HepG2 (cell line): ENCODE measurements around the gene DCUN1D3. TPM values are rescaled to one million over a fixed set of nuclear protein-coding genes. Genes with fewer than 3 reads are reported as not detected.
A peak's percentile ranks its signal among the peaks of the same experiment; 100 is the strongest.

Source experiments
- ATAC-seq: fragments of 200-7000 bp; cut with Tn5 transposase; 3 replicates; pipeline ENCODE4 v1.9.1; 2020; ENCODE audit warnings: mild to moderate bottlenecking, moderate library complexity
- BruUV-seq: library from RNA; stranded (reverse); fragments of 400-500 nt; replicated peaks from 2 replicates; lab custom pipeline; 2021; lab: Mats Ljungman, UMichigan
- CTCF ChIA-PET: fragments of 300-600 bp; formaldehyde crosslinking; extraction: SDS; loops from one replicate; lab custom pipeline; 2021; ENCODE audit warnings: low total read pairs, inconsistent platforms, low intra/inter-chr PET ratio; lab: Yijun Ruan, JAX
- POLR2A ChIA-PET: fragments of 350-600 bp; sonication (Branson Sonifier 250); formaldehyde crosslinking; loops from one replicate; lab custom pipeline; 2020; ENCODE audit warnings: antibody characterized with exemption, inconsistent platforms; lab: Yijun Ruan, JAX
- DNase-seq: peaks from one replicate; pipeline ENCODE4 v3.0.0-alpha.2; 2015; ENCODE audit warnings: low spot score
- FAIRE-seq: peaks from 3 replicates; lab custom pipeline; 2011; peaks lifted over from hg19 to GRCh38; lab: Jason Lieb, UNC
- H2AFZ ChIP-seq: one replicate; pipeline ENCODE4 v1.6.1; 2011; ENCODE audit warnings: low read length, inconsistent platforms
- H3K27ac ChIP-seq: fragments of 300-600 bp; 3 replicates; pipeline ENCODE4 v1.8.0; 2011; ENCODE audit warnings: mixed run types, mild to moderate bottlenecking, mixed read lengths, low read length, inconsistent platforms; ENCODE audit not compliant: insufficient read depth; ENCODE audit errors: extremely low read length
- H3K27me3 ChIP-seq, 2 experiments: fragments of 200-600 bp in 1 of 2; 2 replicates in 1 of 2; 3 replicates in 1 of 2; pipeline versions ENCODE4 v1.6.0 to v1.8.0; 2011; ENCODE audit warnings: low read length in 2 of 2, mild to moderate bottlenecking in 2 of 2, moderate library complexity in 2 of 2, inconsistent platforms in 1 of 2; ENCODE audit not compliant: insufficient read depth in 2 of 2, control insufficient read depth in 1 of 2
- H3K36me3 ChIP-seq, 2 experiments: fragments of 200-600 bp in 1 of 2; replicated peaks in 1 of 2; 2 replicates in 1 of 2; 3 replicates in 1 of 2; pipeline versions ENCODE4 v1.5.1 to v1.8.0; 2011; ENCODE audit warnings: low read length in 2 of 2, inconsistent platforms in 1 of 2; ENCODE audit not compliant: insufficient read depth in 2 of 2, control insufficient read depth in 1 of 2
- H3K4me1 ChIP-seq: 2 replicates; pipeline ENCODE4 v1.5.1; 2012; ENCODE audit warnings: low read length, inconsistent platforms; ENCODE audit not compliant: insufficient read depth
- H3K4me2 ChIP-seq: 2 replicates; pipeline ENCODE4 v1.6.0; 2011; ENCODE audit warnings: low read depth, low read length, inconsistent platforms
- H3K4me3 ChIP-seq, 3 experiments: fragments of 200-600 bp in 1 of 3; sonication (generic), shearing (Covaris generic) in 1 of 3; replicated peaks in 1 of 3; 2 replicates each; pipeline ENCODE4 v1.5.1; 2011 to 2016; ENCODE audit warnings: low read length in 3 of 3, inconsistent platforms in 2 of 3, low read depth in 2 of 3, mild to moderate bottlenecking in 2 of 3, control low read depth in 1 of 3, mixed read lengths in 1 of 3; ENCODE audit not compliant: insufficient read depth in 1 of 3
- H3K79me2 ChIP-seq: one replicate; pipeline ENCODE4 v1.6.1; 2011; ENCODE audit warnings: low read length, inconsistent platforms; ENCODE audit not compliant: insufficient read depth
- H3K9ac ChIP-seq: 2 replicates; pipeline ENCODE4 v1.6.0; 2011; ENCODE audit warnings: mild to moderate bottlenecking, low read depth, low read length, inconsistent platforms; ENCODE audit not compliant: insufficient read depth
- H3K9me3 ChIP-seq: 2 replicates; pipeline ENCODE4 v1.5.1; 2012; ENCODE audit warnings: mild to moderate bottlenecking, low read length
- H4K20me1 ChIP-seq: 2 replicates; pipeline ENCODE4 v1.6.0; 2011; ENCODE audit warnings: inconsistent platforms, mild to moderate bottlenecking, low read length, moderate library complexity; ENCODE audit not compliant: insufficient read depth
- BRD4 ChIP-seq: sonication (generic); formaldehyde crosslinking; IDR thresholded peaks from 2 replicates; pipeline ENCODE4 v1.4.0; 2020; ENCODE audit warnings: missing genetic modification reagents
- ELF3 ChIP-seq: IDR thresholded peaks from 2 replicates; pipeline ENCODE4 v1.6.1; 2016; ENCODE audit warnings: missing genetic modification reagents, missing compliant biosample characterization
- HNRNPL ChIP-seq: fragments of 200-400 bp; formaldehyde crosslinking; IDR thresholded peaks from 2 replicates; pipeline ENCODE4 v1.6.1; 2017; ENCODE audit warnings: mild to moderate bottlenecking, low read depth, low read length
- HOXA3 ChIP-seq: sonication (generic); formaldehyde crosslinking; IDR thresholded peaks from 2 replicates; pipeline ENCODE4 v1.5.0; 2020; ENCODE audit warnings: missing genetic modification reagents
- IRX3 ChIP-seq: sonication (generic); formaldehyde crosslinking; IDR thresholded peaks from 2 replicates; pipeline ENCODE4 v1.8.1; 2023; ENCODE audit warnings: mild to moderate bottlenecking, low read depth, missing genetic modification reagents, borderline replicate concordance
- KDM2A ChIP-seq: sonication (generic); formaldehyde crosslinking; IDR thresholded peaks from 2 replicates; pipeline ENCODE4 v1.4.0; 2020; ENCODE audit warnings: low read depth, missing genetic modification reagents, borderline replicate concordance
- KMT2B ChIP-seq: IDR thresholded peaks from 2 replicates; pipeline ENCODE4 v1.6.1; 2016; ENCODE audit warnings: missing genetic modification reagents, missing compliant biosample characterization
- NFAT5 ChIP-seq: sonication (generic); formaldehyde crosslinking; IDR thresholded peaks from 2 replicates; pipeline ENCODE4 v1.4.0; 2020; ENCODE audit warnings: missing genetic modification reagents
- NR2C2 ChIP-seq: sonication (generic); formaldehyde crosslinking; IDR thresholded peaks from 2 replicates; pipeline ENCODE4 v1.4.0; 2020; ENCODE audit warnings: missing genetic modification reagents, mild to moderate bottlenecking, moderate library complexity, borderline replicate concordance
- SAP130 ChIP-seq: IDR thresholded peaks from 2 replicates; pipeline ENCODE4 v1.6.1; 2016; ENCODE audit warnings: low read depth
- YEATS2 ChIP-seq: sonication (generic); formaldehyde crosslinking; IDR thresholded peaks from 2 replicates; pipeline ENCODE4 v1.4.0; 2020; ENCODE audit warnings: missing genetic modification reagents, borderline replicate concordance
- ZBTB38 ChIP-seq: sonication (generic); formaldehyde crosslinking; IDR thresholded peaks from 2 replicates; pipeline ENCODE4 v1.5.1; 2020; ENCODE audit warnings: mild to moderate bottlenecking, missing genetic modification reagents
- ZNF614 ChIP-seq: IDR thresholded peaks from 2 replicates; pipeline ENCODE4 v1.6.1; 2018; ENCODE audit warnings: missing biosample characterization, missing genetic modification reagents, inconsistent platforms, borderline replicate concordance
- ZNF652 ChIP-seq: IDR thresholded peaks from 2 replicates; pipeline ENCODE4 v1.6.1; 2016; ENCODE audit warnings: low read depth, borderline replicate concordance
- WGBS: methylation state at CpG from one replicate; pipeline ENCODE4 v1.1.6; 2017; ENCODE audit warnings: low lambda C conversion rate; 5-methylcytosine and 5-hydroxymethylcytosine counted together
- in situ Hi-C: cut with HindIII; loops from 2 replicates; pipeline ENCODE4 v1.10.0; 2017; ENCODE audit warnings: low pct_unique_long_range_greater_than_20kb; ENCODE audit not compliant: extremely low pct_ligation_motif_present
- intact Hi-C: fragments of 100-400 bp; cut with micrococcal nuclease; formaldehyde crosslinking; loops from one replicate; pipeline ENCODE4 v1.10.0; 2022; ENCODE audit not compliant: unreplicated experiment
- polyA plus RNA-seq, 8 experiments: library from polyadenylated mRNA; depleted of rRNA in 3 of 8; stranded (reverse) in 7 of 8; unstranded in 1 of 8; fragments of >200 nt; fragmentation: Illumina TruSeq in 4 of 8; extraction: Trizol in 4 of 8; gene quantifications; 2 replicates each; pipeline versions ENCODE4 v1.2.1 to v1.2.3, GENCODE V29; 2011 to 2016; ENCODE audit warnings: low read depth in 4 of 8, missing spikeins in 1 of 8, mixed read lengths in 1 of 8; ENCODE audit not compliant: insufficient read depth in 1 of 8
- total RNA-seq, 5 experiments: library from RNA; depleted of rRNA; stranded (reverse); fragments of >200 nt; fragmentation: Illumina TruSeq; extraction: Trizol; gene quantifications; 2 replicates each; pipeline ENCODE4 v1.2.3, GENCODE V29; 2016; ENCODE audit warnings: low read depth in 1 of 5
- TF ChIP-seq, protein P1 (sequence below): sonication (generic); formaldehyde crosslinking; IDR thresholded peaks from 2 replicates; pipeline ENCODE4 v1.9.0; 2022; ENCODE audit warnings: missing genetic modification reagents, mild to moderate bottlenecking, borderline replicate concordance

The DCUN1D3 gene
- total and polyA plus RNA-seq, 2 of the 13 experiments (the other 11 are each of a cell fraction or from before 2014, with no cell fraction given): 5.0 to 19.3 TPM

DNA sequence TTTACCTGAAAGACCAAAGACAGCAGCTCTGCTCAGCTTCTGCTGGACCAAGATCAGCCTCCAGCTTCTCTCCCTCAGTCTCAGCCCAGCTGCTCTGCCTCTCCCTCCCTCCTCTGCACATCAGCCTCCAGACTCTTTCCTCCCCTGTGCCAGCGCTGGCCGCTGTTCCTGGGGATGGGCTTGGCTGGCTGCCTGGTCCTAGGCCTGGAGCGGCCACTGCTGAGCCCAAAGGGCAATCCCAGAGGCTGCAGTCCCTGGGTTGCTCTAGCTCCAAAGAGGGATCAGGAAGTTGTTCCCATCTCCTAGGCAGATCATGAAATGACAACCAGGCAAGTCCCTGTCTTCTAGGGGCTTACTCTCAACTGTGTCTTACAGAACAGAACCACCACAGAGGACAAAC is 31.3 kb downstream of the DCUN1D3 start:
- ChIA-PET POLR2A (interaction anchor here (2.0 kb wide), 1 partner anchor 31 kb away, joined by 8 read pairs; the partner anchor contains the start of genes DCUN1D3 and LYRM1), CTCF (no interaction called here)
- no peak overlapping the region for H3K9ac ChIP-seq
- no TSS peak for BruUV-seq
- ATAC-seq (peak; percentile 99), FAIRE-seq (peak; percentile 39), DNase-seq (peak; percentile 60)
- peaks cover 1 to 22% of the 10 kb centered on the region in 2 experiments; a peak in 4 of 5 replicates for H3K36me3 ChIP-seq
- peaks cover 89% of the 10 kb centered on the region for H3K79me2 ChIP-seq
- H3K4me1 ChIP-seq: peaks cover 65% of the 10 kb centered on the region
- 12% methylated on average over 3 of the region's 3 CpGs for WGBS
- peak overlapping the region; percentile 39; the same call in 1 of the 2 replicates for H3K4me2 ChIP-seq
- in situ Hi-C loops (no loop called here), intact Hi-C loops (loop anchor here (5.0 kb wide), 1 partner anchor 58 kb away; no protein-coding TSS in a partner anchor)
- no peak overlapping the region for H3K27ac ChIP-seq
- no peak overlapping the region for H2AFZ ChIP-seq
- H4K20me1 ChIP-seq: peaks cover 18% of the 10 kb centered on the region; the same call in 1 of the 2 replicates
- no peaks in the 10 kb centered on the region for H3K9me3 ChIP-seq
- H3K27me3 ChIP-seq: no peaks in the 10 kb centered on the region
- H3K4me3 ChIP-seq: no peak overlapping the region
- TF ChIP-seq YEATS2 (CRISPR knock-in tag): peak; percentile 39; the same call in 1 of the 2 replicates
- TF ChIP-seq BRD4 (CRISPR knock-in tag): peak; percentile 29; the same call in 1 of the 2 replicates
- no peak for TF ChIP-seq NFAT5 (CRISPR knock-in tag)
- TF ChIP-seq ZBTB38: peak; percentile 71; the same call in 1 of the 2 replicates
- TF ChIP-seq, protein P1, sequence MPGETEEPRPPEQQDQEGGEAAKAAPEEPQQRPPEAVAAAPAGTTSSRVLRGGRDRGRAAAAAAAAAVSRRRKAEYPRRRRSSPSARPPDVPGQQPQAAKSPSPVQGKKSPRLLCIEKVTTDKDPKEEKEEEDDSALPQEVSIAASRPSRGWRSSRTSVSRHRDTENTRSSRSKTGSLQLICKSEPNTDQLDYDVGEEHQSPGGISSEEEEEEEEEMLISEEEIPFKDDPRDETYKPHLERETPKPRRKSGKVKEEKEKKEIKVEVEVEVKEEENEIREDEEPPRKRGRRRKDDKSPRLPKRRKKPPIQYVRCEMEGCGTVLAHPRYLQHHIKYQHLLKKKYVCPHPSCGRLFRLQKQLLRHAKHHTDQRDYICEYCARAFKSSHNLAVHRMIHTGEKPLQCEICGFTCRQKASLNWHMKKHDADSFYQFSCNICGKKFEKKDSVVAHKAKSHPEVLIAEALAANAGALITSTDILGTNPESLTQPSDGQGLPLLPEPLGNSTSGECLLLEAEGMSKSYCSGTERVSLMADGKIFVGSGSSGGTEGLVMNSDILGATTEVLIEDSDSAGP (CRISPR knock-in tag): peak; percentile 66; the same call in 1 of the 2 replicates
- no peak for TF ChIP-seq IRX3 (CRISPR knock-in tag)
- peak; percentile 64; the same call in 1 of the 2 replicates for TF ChIP-seq KMT2B (CRISPR knock-in tag)
- TF ChIP-seq KDM2A (CRISPR knock-in tag): peak; percentile 49; the same call in 1 of the 2 replicates
- TF ChIP-seq SAP130: peak; percentile 60
- TF ChIP-seq HNRNPL: 0 out of 2 replicates have a peak, but pooled peaks have one; percentile 47
- TF ChIP-seq ZNF652 (CRISPR knock-in tag): peak; percentile 52; the same call in 1 of the 2 replicates
- TF ChIP-seq ZNF614 (CRISPR knock-in tag): 0 out of 2 replicates have a peak, but pooled peaks have one; percentile 22
- TF ChIP-seq NR2C2 (CRISPR knock-in tag): no peak
- peak; percentile 20; the same call in 1 of the 2 replicates for TF ChIP-seq HOXA3 (CRISPR knock-in tag)
- TF ChIP-seq ELF3 (CRISPR knock-in tag): peak; percentile 52; the same call in 1 of the 2 replicates
